Nephron (organoid): Measurements from ENCODE around the gene ACP1.

Experiments used
- H3K27ac Mint-ChIP-seq, 3 experiments: 2 replicates each; pipeline ENCODE4 v1.8.0; 2020; ENCODE audit warnings: mixed read lengths in 3 of 3, mild to moderate bottlenecking in 2 of 3, moderate library complexity in 1 of 3
- H3K27me3 Mint-ChIP-seq: 2 replicates; pipeline ENCODE4 v1.8.0; 2021; ENCODE audit warnings: low read depth, mild to moderate bottlenecking, moderate library complexity, mixed read lengths
- H3K36me3 Mint-ChIP-seq: 2 replicates; pipeline ENCODE4 v1.8.0; 2020; ENCODE audit warnings: low read depth, mixed read lengths
- H3K4me1 Mint-ChIP-seq: 2 replicates; pipeline ENCODE4 v1.8.0; 2020; ENCODE audit warnings: mixed read lengths
- H3K4me3 Mint-ChIP-seq, 3 experiments: 2 replicates each; pipeline ENCODE4 v1.8.0; 2020; ENCODE audit warnings: mild to moderate bottlenecking in 3 of 3, mixed read lengths in 3 of 3, moderate library complexity in 2 of 3
- H3K9me3 Mint-ChIP-seq: 2 replicates; pipeline ENCODE4 v1.8.0; 2020; ENCODE audit warnings: mixed read lengths
- TF ChIP-seq, protein P1 (sequence below), 3 experiments: fragments of 200-600 bp; sonication (generic); IDR thresholded peaks; one replicate each; pipeline ENCODE4 v1.5.0; 2021; ENCODE audit warnings: antibody characterized with exemption in 3 of 3; ENCODE audit not compliant: unreplicated experiment in 3 of 3

The ACP1 gene

DNA sequence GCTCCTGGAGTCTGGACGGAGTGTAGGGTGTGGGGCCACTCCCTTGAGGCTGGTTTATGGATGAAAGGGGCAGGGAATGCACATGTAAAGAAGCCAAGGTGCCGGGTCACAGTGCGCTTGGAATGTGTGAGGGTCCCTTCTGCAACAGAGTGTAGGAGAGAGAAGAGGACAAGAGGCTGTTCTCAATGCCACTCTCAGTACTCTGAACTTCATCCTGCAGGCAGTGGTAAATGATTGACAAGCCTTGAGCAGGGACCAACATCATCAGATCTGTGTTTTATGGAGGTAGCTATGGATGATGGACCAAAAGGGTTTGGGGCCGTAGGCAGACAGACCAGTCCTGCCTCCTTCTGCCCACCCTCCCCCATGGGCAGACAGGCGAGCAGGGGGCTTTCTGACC, 30.3 kb downstream of the ACP1 start:
- Mint-ChIP-seq H3K9me3 (peaks cover 7% of the 10 kb centered on the region), H3K4me3 (no peak overlapping the region), H3K4me1 (peaks cover 1% of the 10 kb centered on the region)

GRCh38 chr2:296354-296753, 31.6 kb downstream of the ACP1 start:
- H3K27me3 Mint-ChIP-seq, result peaks cover 50% of the 10 kb centered on the region
- H3K27ac Mint-ChIP-seq, result no peak overlapping the region
- peaks cover 13% of the 10 kb centered on the region for H3K9me3 Mint-ChIP-seq
- TF ChIP-seq, protein P1, sequence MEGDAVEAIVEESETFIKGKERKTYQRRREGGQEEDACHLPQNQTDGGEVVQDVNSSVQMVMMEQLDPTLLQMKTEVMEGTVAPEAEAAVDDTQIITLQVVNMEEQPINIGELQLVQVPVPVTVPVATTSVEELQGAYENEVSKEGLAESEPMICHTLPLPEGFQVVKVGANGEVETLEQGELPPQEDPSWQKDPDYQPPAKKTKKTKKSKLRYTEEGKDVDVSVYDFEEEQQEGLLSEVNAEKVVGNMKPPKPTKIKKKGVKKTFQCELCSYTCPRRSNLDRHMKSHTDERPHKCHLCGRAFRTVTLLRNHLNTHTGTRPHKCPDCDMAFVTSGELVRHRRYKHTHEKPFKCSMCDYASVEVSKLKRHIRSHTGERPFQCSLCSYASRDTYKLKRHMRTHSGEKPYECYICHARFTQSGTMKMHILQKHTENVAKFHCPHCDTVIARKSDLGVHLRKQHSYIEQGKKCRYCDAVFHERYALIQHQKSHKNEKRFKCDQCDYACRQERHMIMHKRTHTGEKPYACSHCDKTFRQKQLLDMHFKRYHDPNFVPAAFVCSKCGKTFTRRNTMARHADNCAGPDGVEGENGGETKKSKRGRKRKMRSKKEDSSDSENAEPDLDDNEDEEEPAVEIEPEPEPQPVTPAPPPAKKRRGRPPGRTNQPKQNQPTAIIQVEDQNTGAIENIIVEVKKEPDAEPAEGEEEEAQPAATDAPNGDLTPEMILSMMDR (IDR thresholded peaks at IDR 0.05; ENCODE audit: unreplicated experiment in 3 of 3), result no peak
- H3K4me3 Mint-ChIP-seq, result no peak overlapping the region
- H3K36me3 Mint-ChIP-seq, result no peaks in the 10 kb centered on the region
- no peaks in the 10 kb centered on the region for H3K4me1 Mint-ChIP-seq

More for the DNA sequence above, 30.3 kb downstream of the ACP1 start:
- Mint-ChIP-seq H3K36me3 (no peaks in the 10 kb centered on the region), H3K27me3 (peaks cover 63% of the 10 kb centered on the region), H3K27ac (peak overlapping the region in 1 of 3 experiments; percentile 22)
- TF ChIP-seq, protein P1 (IDR thresholded peaks at IDR 0.05; ENCODE audit: unreplicated experiment in 3 of 3), result no peak

- Mint-ChIP-seq H3K4me3 (no peak overlapping the region), H3K9me3 (peaks cover 19% of the 10 kb centered on the region), H3K27ac (no peak overlapping the region), H3K4me1 (no peaks in the 10 kb centered on the region), H3K36me3 (peaks cover 6% of the 10 kb centered on the region), H3K27me3 (peaks cover 15% of the 10 kb centered on the region)
- TF ChIP-seq, protein P1 (IDR thresholded peaks at IDR 0.05; ENCODE audit: unreplicated experiment in 3 of 3), result no peak
Observed at GRCh38 chr2:305366-305765, 40.6 kb downstream of the ACP1 start.

GRCh38 chr2:309148-309953, 44.6 kb downstream of the ACP1 start:
- Mint-ChIP-seq H3K4me3 (no peak overlapping the region), H3K27me3 (peaks cover 26% of the 10 kb centered on the region), H3K27ac (peak overlapping the region; percentile 7 to 63 (median 7)), H3K4me1 (no peaks in the 10 kb centered on the region), H3K36me3 (no peaks in the 10 kb centered on the region), H3K9me3 (no peaks in the 10 kb centered on the region)
- TF ChIP-seq, protein P1 (IDR thresholded peaks at IDR 0.05; ENCODE audit: unreplicated experiment in 3 of 3), result no peak

- H3K36me3 Mint-ChIP-seq, result no peaks in the 10 kb centered on the region
- no peaks in the 10 kb centered on the region for H3K9me3 Mint-ChIP-seq
- H3K27me3 Mint-ChIP-seq, result peaks cover 26% of the 10 kb centered on the region
- peak overlapping the region; percentile 7 to 40 (median 8) for H3K27ac Mint-ChIP-seq
- H3K4me3 Mint-ChIP-seq, result no peak overlapping the region
- no peaks in the 10 kb centered on the region for H3K4me1 Mint-ChIP-seq
- TF ChIP-seq, protein P1 (IDR thresholded peaks at IDR 0.05; ENCODE audit: unreplicated experiment in 3 of 3), result no peak
Observed at GRCh38 chr2:309954-310510, 45.3 kb downstream of the ACP1 start.
